Neural cell (in vitro differentiated cells): Measurements from ENCODE around the gene VWF. TPM values are rescaled to one million over a fixed set of nuclear protein-coding genes. Genes with fewer than 3 reads are reported as not detected.

ENCODE experiments used
- H2AFZ ChIP-seq: fragments of 200-600, 300-800 bp; sonication (generic), shearing (Covaris generic); 2 replicates; pipeline ENCODE4 v1.6.0; 2014; ENCODE audit warnings: low read depth, mild to moderate bottlenecking, antibody characterized with exemption, low read length, moderate library complexity
- H3F3A ChIP-seq: fragments of 200-600 bp; shearing (Covaris generic); 2 replicates; pipeline ENCODE4 v1.6.1; 2016; ENCODE audit warnings: mild to moderate bottlenecking, moderate library complexity, mixed read lengths, antibody characterized with exemption, low read length; ENCODE audit not compliant: insufficient read depth, poor library complexity, severe bottlenecking
- H3K27ac ChIP-seq: fragments of 200-600, 300-800 bp; sonication (generic), shearing (Covaris generic); 2 replicates; pipeline ENCODE4 v1.5.1; 2014; ENCODE audit warnings: mild to moderate bottlenecking, low read length, moderate library complexity
- H3K27me3 ChIP-seq: fragments of 300-800, 200-600 bp; sonication (generic), shearing (Covaris generic); 2 replicates; pipeline ENCODE4 v1.6.0; 2014; ENCODE audit warnings: mild to moderate bottlenecking, low read depth, low read length, moderate library complexity; ENCODE audit not compliant: insufficient read depth
- H3K36me3 ChIP-seq: fragments of 300-800, 200-600 bp; sonication (generic), shearing (Covaris generic); 2 replicates; pipeline ENCODE4 v1.5.1; 2014; ENCODE audit warnings: mild to moderate bottlenecking, antibody characterized with exemption, low read length, moderate library complexity; ENCODE audit not compliant: insufficient read depth
- H3K4me2 ChIP-seq: fragments of 300-800, 200-600 bp; sonication (generic), shearing (Covaris generic); 2 replicates; pipeline ENCODE4 v1.6.0; 2014; ENCODE audit warnings: mild to moderate bottlenecking, low read length
- H3K4me3 ChIP-seq: fragments of 300-800, 200-600 bp; sonication (generic), shearing (Covaris generic); 2 replicates; pipeline ENCODE4 v1.5.1; 2014; ENCODE audit warnings: mild to moderate bottlenecking, low read length, moderate library complexity
- H3K79me2 ChIP-seq: fragments of 200-600 bp; shearing (Covaris generic); replicated peaks from 2 replicates; pipeline ENCODE4 v1.6.0; 2014; ENCODE audit warnings: mild to moderate bottlenecking, low read length, moderate library complexity; ENCODE audit not compliant: insufficient read depth
- H3K9ac ChIP-seq: fragments of 300-800, 200-600 bp; sonication (generic), shearing (Covaris generic); 2 replicates; pipeline ENCODE4 v1.6.1; 2016; ENCODE audit warnings: mild to moderate bottlenecking, low read length, mixed read lengths
- H3K9me2 ChIP-seq: fragments of 200-600 bp; shearing (Covaris generic); 2 replicates; pipeline ENCODE4 v1.6.1; 2016; ENCODE audit warnings: mild to moderate bottlenecking, low read length, mixed read lengths; ENCODE audit not compliant: insufficient read depth
- H3K9me3 ChIP-seq: fragments of 200-600, 300-800 bp; sonication (generic), shearing (Covaris generic); 2 replicates; pipeline ENCODE4 v1.6.1; 2016; ENCODE audit warnings: mild to moderate bottlenecking, mixed run types, low read length, moderate library complexity, mixed read lengths
- H4K20me1 ChIP-seq: fragments of 200-600 bp; shearing (Covaris generic); 2 replicates; pipeline ENCODE4 v1.6.1; 2016; ENCODE audit warnings: mild to moderate bottlenecking, mixed run types; ENCODE audit not compliant: insufficient read depth
- EP300 ChIP-seq: fragments of 450-650 bp; conservative IDR thresholded peaks from 2 replicates; pipeline ENCODE4 v1.6.1; 2014; ENCODE audit warnings: antibody characterized with exemption, mild to moderate bottlenecking, moderate library complexity; ENCODE audit not compliant: poor library complexity, severe bottlenecking
- EZH2 ChIP-seq: fragments of 200-600, 300-800 bp; shearing (Covaris generic), sonication (generic); IDR thresholded peaks from 2 replicates; pipeline ENCODE4 v1.6.1; 2014; ENCODE audit warnings: antibody characterized with exemption, low read length, borderline replicate concordance, mild to moderate bottlenecking; ENCODE audit not compliant: insufficient read depth, poor library complexity, severe bottlenecking
- MXI1 ChIP-seq: fragments of 450-650 bp; conservative IDR thresholded peaks from 2 replicates; pipeline ENCODE4 v1.6.1; 2014; ENCODE audit warnings: antibody characterized with exemption, mild to moderate bottlenecking; ENCODE audit not compliant: poor library complexity, severe bottlenecking
- POLR2AphosphoS5 ChIP-seq: IDR thresholded peaks from 2 replicates; pipeline ENCODE4 v1.6.1; 2012
- RAD21 ChIP-seq: fragments of 450-650 bp; conservative IDR thresholded peaks from 2 replicates; pipeline ENCODE4 v1.6.1; 2014; ENCODE audit warnings: antibody characterized with exemption, mild to moderate bottlenecking, moderate library complexity
- SMC3 ChIP-seq: fragments of 450-650 bp; conservative IDR thresholded peaks from 2 replicates; pipeline ENCODE4 v1.6.1; 2014; ENCODE audit warnings: antibody characterized with exemption, mild to moderate bottlenecking, moderate library complexity; ENCODE audit not compliant: poor library complexity
- TAF1 ChIP-seq: IDR thresholded peaks from 2 replicates; pipeline ENCODE4 v1.6.1; 2012; ENCODE audit warnings: low read depth
- polyA plus RNA-seq: library from polyadenylated mRNA; depleted of rRNA; stranded (reverse); fragments of >200 nt; gene quantifications from 2 replicates; pipeline ENCODE4 v1.2.3, GENCODE V29; 2014
- TF ChIP-seq, protein P1 (sequence below): IDR thresholded peaks from 2 replicates; pipeline ENCODE4 v1.6.1; 2012; ENCODE audit warnings: borderline replicate concordance
- TF ChIP-seq, protein P2 (sequence below): fragments of 450-650 bp; IDR thresholded peaks from 2 replicates; pipeline ENCODE4 v1.5.1; 2014; ENCODE audit warnings: antibody characterized with exemption, mild to moderate bottlenecking, moderate library complexity; ENCODE audit not compliant: poor library complexity, severe bottlenecking

The VWF gene
- polyA plus RNA-seq, 1 donor from 2014 or later, result not detected

DNA sequence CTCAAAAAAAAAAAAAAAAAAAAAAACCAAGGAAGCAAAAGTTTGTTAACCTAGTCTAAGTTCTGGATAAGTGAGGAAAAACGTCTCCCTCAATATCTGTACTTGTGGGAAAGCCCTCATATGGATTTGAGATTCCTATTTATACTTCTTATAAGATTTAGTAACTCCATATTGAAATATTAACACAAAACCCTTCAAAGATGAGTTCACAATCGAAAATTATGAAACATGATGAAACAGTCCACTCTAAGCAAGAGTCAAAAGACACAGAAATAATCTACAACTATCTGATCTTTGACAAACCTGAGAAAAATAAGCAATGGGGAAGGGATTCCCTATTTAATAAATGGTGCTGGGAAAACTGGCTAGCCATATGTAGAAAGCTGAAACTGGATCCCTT is 25.2 kb downstream of the VWF start:
- Histone ChIP-seq H3K4me2 (no peak overlapping the region), H2AFZ (no peak overlapping the region), H3K4me3 (no peak overlapping the region), H3K79me2 (no peaks in the 10 kb centered on the region), H3K36me3 (no peaks in the 10 kb centered on the region), H3K27ac (no peak overlapping the region), H4K20me1 (no peaks in the 10 kb centered on the region), H3K9me3 (no peaks in the 10 kb centered on the region), H3K27me3 (no peaks in the 10 kb centered on the region), H3F3A (no peaks in the 10 kb centered on the region), H3K9ac (no peak overlapping the region), H3K9me2 (no peaks in the 10 kb centered on the region)
- TF ChIP-seq EZH2 (no peak), SMC3 (no peak), TAF1 (no peak), RAD21 (no peak)

DNA sequence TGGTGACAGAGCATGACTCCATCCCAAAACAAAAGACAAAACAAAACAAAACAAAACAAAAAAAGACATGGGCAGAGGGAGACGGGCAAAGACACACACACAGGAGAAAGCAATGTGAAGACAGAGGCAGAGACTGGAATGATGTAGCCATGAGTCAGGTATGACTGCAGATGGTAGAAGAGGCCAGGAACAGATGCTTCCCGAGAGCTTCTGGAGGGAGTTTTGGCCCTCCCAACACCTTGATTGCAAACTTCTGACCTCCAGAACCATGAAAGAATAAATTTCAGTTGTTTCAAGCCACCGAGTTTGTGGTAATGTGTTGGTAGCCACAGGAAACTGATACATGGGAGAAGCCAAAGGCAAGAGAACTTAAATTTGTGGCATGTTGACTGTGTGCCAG is 27.1 kb downstream of the VWF start:
- TF ChIP-seq EP300 (no peak), POLR2AphosphoS5 (no peak), SMC3 (no peak), TAF1 (no peak), RAD21 (no peak), MXI1 (no peak), EZH2 (no peak)
- TF ChIP-seq, protein P1, sequence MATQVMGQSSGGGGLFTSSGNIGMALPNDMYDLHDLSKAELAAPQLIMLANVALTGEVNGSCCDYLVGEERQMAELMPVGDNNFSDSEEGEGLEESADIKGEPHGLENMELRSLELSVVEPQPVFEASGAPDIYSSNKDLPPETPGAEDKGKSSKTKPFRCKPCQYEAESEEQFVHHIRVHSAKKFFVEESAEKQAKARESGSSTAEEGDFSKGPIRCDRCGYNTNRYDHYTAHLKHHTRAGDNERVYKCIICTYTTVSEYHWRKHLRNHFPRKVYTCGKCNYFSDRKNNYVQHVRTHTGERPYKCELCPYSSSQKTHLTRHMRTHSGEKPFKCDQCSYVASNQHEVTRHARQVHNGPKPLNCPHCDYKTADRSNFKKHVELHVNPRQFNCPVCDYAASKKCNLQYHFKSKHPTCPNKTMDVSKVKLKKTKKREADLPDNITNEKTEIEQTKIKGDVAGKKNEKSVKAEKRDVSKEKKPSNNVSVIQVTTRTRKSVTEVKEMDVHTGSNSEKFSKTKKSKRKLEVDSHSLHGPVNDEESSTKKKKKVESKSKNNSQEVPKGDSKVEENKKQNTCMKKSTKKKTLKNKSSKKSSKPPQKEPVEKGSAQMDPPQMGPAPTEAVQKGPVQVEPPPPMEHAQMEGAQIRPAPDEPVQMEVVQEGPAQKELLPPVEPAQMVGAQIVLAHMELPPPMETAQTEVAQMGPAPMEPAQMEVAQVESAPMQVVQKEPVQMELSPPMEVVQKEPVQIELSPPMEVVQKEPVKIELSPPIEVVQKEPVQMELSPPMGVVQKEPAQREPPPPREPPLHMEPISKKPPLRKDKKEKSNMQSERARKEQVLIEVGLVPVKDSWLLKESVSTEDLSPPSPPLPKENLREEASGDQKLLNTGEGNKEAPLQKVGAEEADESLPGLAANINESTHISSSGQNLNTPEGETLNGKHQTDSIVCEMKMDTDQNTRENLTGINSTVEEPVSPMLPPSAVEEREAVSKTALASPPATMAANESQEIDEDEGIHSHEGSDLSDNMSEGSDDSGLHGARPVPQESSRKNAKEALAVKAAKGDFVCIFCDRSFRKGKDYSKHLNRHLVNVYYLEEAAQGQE, result no peak
- TF ChIP-seq, protein P2, sequence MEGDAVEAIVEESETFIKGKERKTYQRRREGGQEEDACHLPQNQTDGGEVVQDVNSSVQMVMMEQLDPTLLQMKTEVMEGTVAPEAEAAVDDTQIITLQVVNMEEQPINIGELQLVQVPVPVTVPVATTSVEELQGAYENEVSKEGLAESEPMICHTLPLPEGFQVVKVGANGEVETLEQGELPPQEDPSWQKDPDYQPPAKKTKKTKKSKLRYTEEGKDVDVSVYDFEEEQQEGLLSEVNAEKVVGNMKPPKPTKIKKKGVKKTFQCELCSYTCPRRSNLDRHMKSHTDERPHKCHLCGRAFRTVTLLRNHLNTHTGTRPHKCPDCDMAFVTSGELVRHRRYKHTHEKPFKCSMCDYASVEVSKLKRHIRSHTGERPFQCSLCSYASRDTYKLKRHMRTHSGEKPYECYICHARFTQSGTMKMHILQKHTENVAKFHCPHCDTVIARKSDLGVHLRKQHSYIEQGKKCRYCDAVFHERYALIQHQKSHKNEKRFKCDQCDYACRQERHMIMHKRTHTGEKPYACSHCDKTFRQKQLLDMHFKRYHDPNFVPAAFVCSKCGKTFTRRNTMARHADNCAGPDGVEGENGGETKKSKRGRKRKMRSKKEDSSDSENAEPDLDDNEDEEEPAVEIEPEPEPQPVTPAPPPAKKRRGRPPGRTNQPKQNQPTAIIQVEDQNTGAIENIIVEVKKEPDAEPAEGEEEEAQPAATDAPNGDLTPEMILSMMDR, result no peak
- no peak overlapping the region for H2AFZ ChIP-seq
- H3K36me3 ChIP-seq, result no peaks in the 10 kb centered on the region
- no peak overlapping the region for H3K4me2 ChIP-seq
- no peaks in the 10 kb centered on the region for H3K79me2 ChIP-seq
- no peaks in the 10 kb centered on the region for H3F3A ChIP-seq
- no peak overlapping the region for H3K9ac ChIP-seq
- no peaks in the 10 kb centered on the region for H3K27me3 ChIP-seq
- no peaks in the 10 kb centered on the region for H3K9me3 ChIP-seq
- no peak overlapping the region for H3K4me3 ChIP-seq
- H3K9me2 ChIP-seq, result no peaks in the 10 kb centered on the region
- H4K20me1 ChIP-seq, result no peaks in the 10 kb centered on the region
- no peak overlapping the region for H3K27ac ChIP-seq
